Mammary microvascular endothelial cell (primary cell): ENCODE measurements around the gene LRP1. TPM values are rescaled to one million over a fixed set of nuclear protein-coding genes. Genes with fewer than 3 reads are reported as not detected.

Experiments
- total RNA-seq: library from RNA; depleted of rRNA; stranded (reverse); fragments of >200 nt; gene quantifications from 2 replicates; pipeline ENCODE4 v1.2.3, GENCODE V29; 2015

The LRP1 gene
- 0.40 and 0.54 TPM in 2 replicates for total RNA-seq

GRCh38 chr12:57127726-57128518 lies at the start of gene LRP1:
Gene LRP1, plus strand, starts transcription at chr12:57128483. Its CDS starts 482 bp downstream, at chr12:57128965.

GRCh38 chr12:57078519-57079404 lies 49.5 kb upstream of the LRP1 start, which contains the start of gene NEMP1:
Gene NEMP1, minus strand, starts transcription at chr12:57078791. Its CDS starts 46 bp downstream, at chr12:57078745.

GRCh38 chr12:57088354-57089270 lies 39.7 kb upstream of the LRP1 start, which contains the start of gene NAB2:
Gene NAB2, plus strand, starts transcription at chr12:57089114. Its CDS starts 158 bp downstream, at chr12:57089272.

GRCh38 chr12:57111031-57111734 lies 17.1 kb upstream of the LRP1 start, which contains the start of gene STAT6:
Gene STAT6, minus strand, starts transcription at chr12:57111362. Its CDS starts 3,084 bp downstream, at chr12:57108278.

GRCh38 chr12:57146961-57147944 lies 19.0 kb downstream of the LRP1 start, which contains the start of gene LRP1-AS:
Gene LRP1-AS, minus strand, starts transcription at chr12:57147619.

GRCh38 chr12:57216014-57216911 lies 88.0 kb downstream of the LRP1 start, which contains the start of gene NXPH4:
Gene NXPH4, plus strand, starts transcription at chr12:57216794. Its CDS starts 176 bp downstream, at chr12:57216970.

GRCh38 chr12:57229634-57230380 lies 101.5 kb downstream of the LRP1 start, which contains the start of gene SHMT2:
Gene SHMT2, plus strand, starts transcription at chr12:57229711. Its CDS starts 68 bp downstream, at chr12:57229779.

GRCh38 chr12:57250956-57251355 lies 122.7 kb downstream of the LRP1 start, which contains the start of gene STAC3:
Gene STAC3, minus strand, starts transcription at chr12:57251187. Its CDS starts 1,551 bp downstream, at chr12:57249636.

Other genes with a start within 250 kb of the LRP1 start
- not detected in 2 replicates for gene SDR9C7, start 194.1 kb upstream of the LRP1 start, total RNA-seq
- not detected in 2 replicates for gene RDH16, start 170.9 kb upstream of the LRP1 start, total RNA-seq
- 3.6 and 3.9 TPM in 2 replicates for gene ZBTB39, start 121.9 kb upstream of the LRP1 start, total RNA-seq
- gene TAC3, start 112.0 kb upstream of the LRP1 start, total RNA-seq = not detected in 2 replicates
- gene MYO1A, start 78.4 kb upstream of the LRP1 start, total RNA-seq = not detected in 2 replicates
- gene NEMP1, start 49.7 kb upstream of the LRP1 start, total RNA-seq = 10.5 and 11.4 TPM in 2 replicates
- 15.3 and 16.1 TPM in 2 replicates for gene NAB2, start 39.4 kb upstream of the LRP1 start, total RNA-seq
- 70.9 and 79.9 TPM in 2 replicates for gene STAT6, start 17.1 kb upstream of the LRP1 start, total RNA-seq
- not detected in 2 replicates for gene LRP1-AS, start 19.1 kb downstream of the LRP1 start, total RNA-seq
- not detected in 2 replicates for gene NXPH4, start 88.3 kb downstream of the LRP1 start, total RNA-seq
- gene SHMT2, start 101.2 kb downstream of the LRP1 start, total RNA-seq = 113 and 130 TPM in 2 replicates
- not detected in 2 replicates for gene STAC3, start 122.7 kb downstream of the LRP1 start, total RNA-seq